Measurements from ENCODE around the gene FBXO8.

Gene FBXO8

DNA sequence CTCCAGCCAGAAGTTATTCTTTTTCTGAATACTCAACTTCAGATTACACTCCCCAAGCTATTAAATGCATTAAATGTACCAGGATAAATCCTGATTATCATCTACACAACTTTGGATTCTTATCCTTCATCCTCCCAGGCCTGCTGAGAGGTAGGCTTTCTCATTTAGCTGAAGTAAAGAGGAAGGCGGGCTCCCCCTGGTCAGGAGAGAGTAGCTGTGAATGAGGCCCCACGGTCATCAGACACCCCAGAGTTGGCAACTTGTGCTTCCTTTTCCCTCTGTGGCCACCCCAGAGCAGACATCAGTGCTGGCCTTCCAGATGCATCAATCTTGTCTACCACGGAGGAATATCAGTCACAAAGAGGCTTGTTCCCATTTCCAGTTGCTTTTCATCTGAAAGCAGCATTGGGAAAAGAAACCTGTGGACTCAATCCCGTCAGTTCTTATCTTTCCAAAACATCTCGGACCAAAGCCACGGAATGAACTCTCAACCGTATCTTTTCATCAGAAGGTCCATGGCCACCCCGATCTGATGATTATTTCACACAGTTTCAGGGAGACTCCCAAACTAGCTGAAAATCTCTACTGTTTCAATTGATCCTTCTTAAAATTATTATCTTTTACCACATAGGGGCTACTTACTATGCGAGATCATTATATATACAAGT, 79.2 kb downstream of the FBXO8 start:
- DNase-seq, result no peak

DNA sequence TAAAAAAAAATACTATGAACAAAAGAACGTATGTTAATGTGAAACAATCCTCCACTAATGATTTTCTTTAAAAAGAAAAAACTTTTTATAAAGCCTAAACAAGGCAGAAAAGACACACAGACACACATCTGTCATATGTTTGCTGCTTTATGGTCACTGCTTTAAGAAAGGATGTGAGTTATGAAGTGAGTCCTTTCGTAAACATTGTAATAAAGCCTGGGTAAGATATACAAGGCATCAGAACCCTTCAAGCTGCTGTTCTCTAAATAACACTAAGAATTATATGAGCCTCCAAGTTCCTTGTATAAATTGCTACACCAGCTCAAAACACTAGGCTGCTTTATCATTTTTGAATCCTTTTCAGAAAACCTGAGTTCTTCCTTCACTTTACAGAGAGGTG, 81.6 kb downstream of the FBXO8 start:
- DNase-seq, result no peak

DNA sequence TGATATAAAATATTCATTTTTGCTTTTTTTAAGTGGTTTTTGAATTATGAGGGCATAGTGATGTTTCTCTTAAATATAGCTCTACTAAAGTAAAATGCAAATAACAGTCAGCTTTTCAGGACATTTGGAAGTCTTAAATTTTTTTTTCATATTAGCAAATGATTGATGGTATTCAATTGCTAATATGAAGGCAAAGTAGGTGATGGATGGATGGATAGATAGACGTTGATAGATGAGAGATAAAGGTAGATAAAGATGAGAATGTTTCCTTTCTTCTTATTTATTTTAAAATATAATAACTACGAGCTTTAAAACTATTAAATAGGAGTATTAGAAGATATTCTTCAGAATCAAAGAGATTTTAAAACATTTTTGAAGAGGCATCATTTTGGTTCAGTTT, 83.7 kb downstream of the FBXO8 start:
- no peak for DNase-seq

- no peak for DNase-seq
Measured at GRCh38 chr4:174198828-174199227, 84.6 kb downstream of the FBXO8 start.

GRCh38 chr4:174198396-174198795, 85.1 kb downstream of the FBXO8 start:
- DNase-seq, result no peak

GRCh38 chr4:174193438-174194374, 89.8 kb downstream of the FBXO8 start:
- DNase-seq, result no peak

DNA sequence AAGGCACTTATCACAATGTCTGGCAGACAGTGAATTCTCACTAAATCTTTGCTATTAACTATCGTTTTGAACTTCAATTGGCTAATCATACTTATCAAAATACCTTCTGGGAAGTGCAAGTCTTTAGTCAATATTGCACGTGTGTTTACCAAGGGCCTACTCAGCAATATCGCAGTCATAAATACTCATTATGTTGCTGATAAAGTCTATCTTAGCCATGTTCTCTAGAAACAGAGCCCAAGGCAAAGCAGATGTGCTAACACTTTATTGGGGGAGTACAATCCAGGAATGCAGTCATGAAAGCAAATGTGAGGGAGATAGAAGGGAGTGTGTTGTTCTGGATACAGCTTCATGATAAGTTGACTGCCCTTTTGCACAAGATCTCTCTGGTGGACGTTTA, 90.5 kb downstream of the FBXO8 start:
- no peak for DNase-seq

- no peak for DNase-seq
Measured at GRCh38 chr4:174190832-174191500, 92.5 kb downstream of the FBXO8 start.

DNA sequence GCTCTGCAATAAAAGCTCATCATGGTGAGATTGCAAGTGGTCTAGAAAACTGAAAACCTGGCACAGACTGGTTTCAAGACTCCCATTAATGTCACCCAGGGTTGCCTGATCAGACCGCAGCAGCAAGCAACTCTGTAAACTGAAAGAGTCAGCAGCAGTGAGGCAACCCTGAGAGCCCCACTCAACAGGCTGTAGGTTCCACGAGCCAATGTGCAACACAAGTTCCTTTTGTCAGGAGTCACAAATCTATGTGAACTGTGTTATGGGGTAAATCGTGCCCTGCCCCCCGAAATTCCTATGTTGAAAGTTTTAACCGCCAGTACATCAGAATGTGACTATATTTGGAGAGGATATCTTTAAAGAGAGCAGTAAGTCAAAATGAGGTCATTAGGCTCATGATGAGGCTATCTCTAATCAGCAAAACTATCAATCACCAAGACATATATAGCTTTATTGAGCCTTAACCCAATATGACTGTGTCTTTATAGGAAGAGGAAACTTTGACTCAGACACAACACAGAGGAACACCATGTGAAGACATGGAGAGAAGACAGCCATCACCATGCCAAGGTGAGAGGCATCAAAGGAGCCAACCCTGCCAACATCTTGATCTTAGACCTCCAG, 94.0 kb downstream of the FBXO8 start:
- DNase-seq, result no peak
